ENCODE data around the gene TRABD2B. TPM values are rescaled to one million over a fixed set of nuclear protein-coding genes. Genes with fewer than 3 reads are reported as not detected.

The TRABD2B gene
- total and polyA plus RNA-seq, 2 experiments from 2014 or later = 1.6 to 2.0 TPM

DNA sequence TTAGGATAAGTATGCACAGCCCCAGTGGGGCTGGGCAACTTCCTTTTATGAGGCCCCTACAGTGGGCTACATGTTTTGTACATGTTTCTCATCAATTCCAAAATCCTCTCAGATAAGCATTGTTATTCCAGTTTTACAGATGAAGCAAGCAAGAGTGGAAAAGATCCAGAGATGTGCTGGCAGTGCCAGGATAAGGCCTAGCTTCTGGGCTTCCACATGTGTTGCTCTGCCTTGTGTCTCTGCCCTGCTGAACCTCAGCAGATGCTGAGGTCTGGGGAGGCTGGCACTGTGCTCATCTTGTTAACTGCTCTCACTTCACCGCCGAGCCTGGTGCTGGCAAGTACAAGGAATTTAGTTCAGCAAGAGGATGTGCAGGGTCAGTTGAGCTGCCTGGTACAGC lies 202.1 kb downstream of the TRABD2B start (continued):
- TF ChIP-seq, protein P1, sequence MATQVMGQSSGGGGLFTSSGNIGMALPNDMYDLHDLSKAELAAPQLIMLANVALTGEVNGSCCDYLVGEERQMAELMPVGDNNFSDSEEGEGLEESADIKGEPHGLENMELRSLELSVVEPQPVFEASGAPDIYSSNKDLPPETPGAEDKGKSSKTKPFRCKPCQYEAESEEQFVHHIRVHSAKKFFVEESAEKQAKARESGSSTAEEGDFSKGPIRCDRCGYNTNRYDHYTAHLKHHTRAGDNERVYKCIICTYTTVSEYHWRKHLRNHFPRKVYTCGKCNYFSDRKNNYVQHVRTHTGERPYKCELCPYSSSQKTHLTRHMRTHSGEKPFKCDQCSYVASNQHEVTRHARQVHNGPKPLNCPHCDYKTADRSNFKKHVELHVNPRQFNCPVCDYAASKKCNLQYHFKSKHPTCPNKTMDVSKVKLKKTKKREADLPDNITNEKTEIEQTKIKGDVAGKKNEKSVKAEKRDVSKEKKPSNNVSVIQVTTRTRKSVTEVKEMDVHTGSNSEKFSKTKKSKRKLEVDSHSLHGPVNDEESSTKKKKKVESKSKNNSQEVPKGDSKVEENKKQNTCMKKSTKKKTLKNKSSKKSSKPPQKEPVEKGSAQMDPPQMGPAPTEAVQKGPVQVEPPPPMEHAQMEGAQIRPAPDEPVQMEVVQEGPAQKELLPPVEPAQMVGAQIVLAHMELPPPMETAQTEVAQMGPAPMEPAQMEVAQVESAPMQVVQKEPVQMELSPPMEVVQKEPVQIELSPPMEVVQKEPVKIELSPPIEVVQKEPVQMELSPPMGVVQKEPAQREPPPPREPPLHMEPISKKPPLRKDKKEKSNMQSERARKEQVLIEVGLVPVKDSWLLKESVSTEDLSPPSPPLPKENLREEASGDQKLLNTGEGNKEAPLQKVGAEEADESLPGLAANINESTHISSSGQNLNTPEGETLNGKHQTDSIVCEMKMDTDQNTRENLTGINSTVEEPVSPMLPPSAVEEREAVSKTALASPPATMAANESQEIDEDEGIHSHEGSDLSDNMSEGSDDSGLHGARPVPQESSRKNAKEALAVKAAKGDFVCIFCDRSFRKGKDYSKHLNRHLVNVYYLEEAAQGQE (IDR thresholded peaks at IDR 0.05; ENCODE audit: unreplicated experiment) = no peak
- TF ChIP-seq STAT1 (IDR thresholded peaks at IDR 0.05; ENCODE audit: unreplicated experiment) (no peak), ZNF114 (CRISPR knock-in tag; IDR thresholded peaks at IDR 0.05) (no peak), NANOG (IDR thresholded peaks at IDR 0.05; ENCODE audit: borderline replicate concordance) (no peak), ZNF331 (CRISPR knock-in tag; IDR thresholded peaks at IDR 0.05; ENCODE audit: low read depth) (no peak), CREB1 (CRISPR knock-in tag; IDR thresholded peaks at IDR 0.05; ENCODE audit: low read depth) (no peak)

DNA sequence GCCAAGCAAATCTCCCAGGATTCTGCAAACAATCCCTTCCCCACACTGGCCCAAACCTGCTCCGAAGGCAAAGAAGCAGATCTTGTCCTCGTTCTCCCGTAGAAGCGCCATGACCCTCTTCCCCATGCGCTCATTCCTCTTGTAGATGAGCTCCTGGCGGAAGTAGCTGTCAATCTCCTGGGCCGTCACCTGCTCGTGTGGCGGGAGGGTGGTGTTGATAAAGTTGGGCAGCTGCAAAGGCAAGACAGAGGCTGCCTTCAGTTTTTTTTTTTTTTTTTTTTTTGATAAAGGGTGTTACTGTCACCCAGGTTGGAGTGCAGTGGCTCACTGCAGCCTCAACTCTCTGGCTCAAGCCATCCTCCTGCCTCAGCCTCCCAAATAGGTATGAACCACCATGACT lies 202.7 kb downstream of the TRABD2B start:
- no peak overlapping the region for H3K27ac ChIP-seq (ENCODE audit: low read depth)
- H3K27me3 Mint-ChIP-seq (ENCODE audit: insufficient read depth, low read depth, poor library complexity) = peaks cover 12% of the 10 kb centered on the region
- H3K4me1 ChIP-seq (ENCODE audit: insufficient read depth) = no peaks in the 10 kb centered on the region
- H3K4me1 Mint-ChIP-seq = no peaks in the 10 kb centered on the region
- no peak overlapping the region for H3K4me2 ChIP-seq
- H3K4me3 Mint-ChIP-seq = no peak overlapping the region
- no peaks in the 10 kb centered on the region for H4K20me1 ChIP-seq (replicated peaks; ENCODE audit: insufficient read depth)
- no peak for DNase-seq (ENCODE audit: low spot score)
- ATAC-seq = no peak
- H3K27ac Mint-ChIP-seq = no peak overlapping the region
- no peaks in the 10 kb centered on the region for H3K79me2 ChIP-seq (replicated peaks; ENCODE audit: insufficient read depth)
- no peaks in the 10 kb centered on the region for H3K36me3 ChIP-seq (ENCODE audit: insufficient read depth)
- H3F3A ChIP-seq (replicated peaks; ENCODE audit: low read depth) = no peaks in the 10 kb centered on the region
- no peaks in the 10 kb centered on the region for H3K9me3 Mint-ChIP-seq
- H2AFZ ChIP-seq = no peak overlapping the region
- no peaks in the 10 kb centered on the region for H3K27me3 ChIP-seq (ENCODE audit: insufficient read depth)
- H3K9me2 ChIP-seq (ENCODE audit: insufficient read depth) = no peaks in the 10 kb centered on the region
- H3K36me3 Mint-ChIP-seq (ENCODE audit: low read depth) = no peaks in the 10 kb centered on the region; the same call in 2 of the 3 replicates
- TF ChIP-seq, protein P2, sequence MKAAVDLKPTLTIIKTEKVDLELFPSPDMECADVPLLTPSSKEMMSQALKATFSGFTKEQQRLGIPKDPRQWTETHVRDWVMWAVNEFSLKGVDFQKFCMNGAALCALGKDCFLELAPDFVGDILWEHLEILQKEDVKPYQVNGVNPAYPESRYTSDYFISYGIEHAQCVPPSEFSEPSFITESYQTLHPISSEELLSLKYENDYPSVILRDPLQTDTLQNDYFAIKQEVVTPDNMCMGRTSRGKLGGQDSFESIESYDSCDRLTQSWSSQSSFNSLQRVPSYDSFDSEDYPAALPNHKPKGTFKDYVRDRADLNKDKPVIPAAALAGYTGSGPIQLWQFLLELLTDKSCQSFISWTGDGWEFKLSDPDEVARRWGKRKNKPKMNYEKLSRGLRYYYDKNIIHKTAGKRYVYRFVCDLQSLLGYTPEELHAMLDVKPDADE (IDR thresholded peaks at IDR 0.05) = no peak
- TF ChIP-seq POLR2AphosphoS5 (IDR thresholded peaks at IDR 0.05; ENCODE audit: low read depth) (no peak), EZH2phosphoT487 (IDR thresholded peaks at IDR 0.05; ENCODE audit: unreplicated experiment) (no peak), ZNF331 (CRISPR knock-in tag; IDR thresholded peaks at IDR 0.05; ENCODE audit: low read depth) (no peak), CREB1 (CRISPR knock-in tag; IDR thresholded peaks at IDR 0.05; ENCODE audit: low read depth) (no peak), EZH2 (IDR thresholded peaks at IDR 0.05; ENCODE audit: low read depth, unreplicated experiment) (no peak), STAT1 (IDR thresholded peaks at IDR 0.05; ENCODE audit: unreplicated experiment) (no peak)
- TF ChIP-seq, protein P3, sequence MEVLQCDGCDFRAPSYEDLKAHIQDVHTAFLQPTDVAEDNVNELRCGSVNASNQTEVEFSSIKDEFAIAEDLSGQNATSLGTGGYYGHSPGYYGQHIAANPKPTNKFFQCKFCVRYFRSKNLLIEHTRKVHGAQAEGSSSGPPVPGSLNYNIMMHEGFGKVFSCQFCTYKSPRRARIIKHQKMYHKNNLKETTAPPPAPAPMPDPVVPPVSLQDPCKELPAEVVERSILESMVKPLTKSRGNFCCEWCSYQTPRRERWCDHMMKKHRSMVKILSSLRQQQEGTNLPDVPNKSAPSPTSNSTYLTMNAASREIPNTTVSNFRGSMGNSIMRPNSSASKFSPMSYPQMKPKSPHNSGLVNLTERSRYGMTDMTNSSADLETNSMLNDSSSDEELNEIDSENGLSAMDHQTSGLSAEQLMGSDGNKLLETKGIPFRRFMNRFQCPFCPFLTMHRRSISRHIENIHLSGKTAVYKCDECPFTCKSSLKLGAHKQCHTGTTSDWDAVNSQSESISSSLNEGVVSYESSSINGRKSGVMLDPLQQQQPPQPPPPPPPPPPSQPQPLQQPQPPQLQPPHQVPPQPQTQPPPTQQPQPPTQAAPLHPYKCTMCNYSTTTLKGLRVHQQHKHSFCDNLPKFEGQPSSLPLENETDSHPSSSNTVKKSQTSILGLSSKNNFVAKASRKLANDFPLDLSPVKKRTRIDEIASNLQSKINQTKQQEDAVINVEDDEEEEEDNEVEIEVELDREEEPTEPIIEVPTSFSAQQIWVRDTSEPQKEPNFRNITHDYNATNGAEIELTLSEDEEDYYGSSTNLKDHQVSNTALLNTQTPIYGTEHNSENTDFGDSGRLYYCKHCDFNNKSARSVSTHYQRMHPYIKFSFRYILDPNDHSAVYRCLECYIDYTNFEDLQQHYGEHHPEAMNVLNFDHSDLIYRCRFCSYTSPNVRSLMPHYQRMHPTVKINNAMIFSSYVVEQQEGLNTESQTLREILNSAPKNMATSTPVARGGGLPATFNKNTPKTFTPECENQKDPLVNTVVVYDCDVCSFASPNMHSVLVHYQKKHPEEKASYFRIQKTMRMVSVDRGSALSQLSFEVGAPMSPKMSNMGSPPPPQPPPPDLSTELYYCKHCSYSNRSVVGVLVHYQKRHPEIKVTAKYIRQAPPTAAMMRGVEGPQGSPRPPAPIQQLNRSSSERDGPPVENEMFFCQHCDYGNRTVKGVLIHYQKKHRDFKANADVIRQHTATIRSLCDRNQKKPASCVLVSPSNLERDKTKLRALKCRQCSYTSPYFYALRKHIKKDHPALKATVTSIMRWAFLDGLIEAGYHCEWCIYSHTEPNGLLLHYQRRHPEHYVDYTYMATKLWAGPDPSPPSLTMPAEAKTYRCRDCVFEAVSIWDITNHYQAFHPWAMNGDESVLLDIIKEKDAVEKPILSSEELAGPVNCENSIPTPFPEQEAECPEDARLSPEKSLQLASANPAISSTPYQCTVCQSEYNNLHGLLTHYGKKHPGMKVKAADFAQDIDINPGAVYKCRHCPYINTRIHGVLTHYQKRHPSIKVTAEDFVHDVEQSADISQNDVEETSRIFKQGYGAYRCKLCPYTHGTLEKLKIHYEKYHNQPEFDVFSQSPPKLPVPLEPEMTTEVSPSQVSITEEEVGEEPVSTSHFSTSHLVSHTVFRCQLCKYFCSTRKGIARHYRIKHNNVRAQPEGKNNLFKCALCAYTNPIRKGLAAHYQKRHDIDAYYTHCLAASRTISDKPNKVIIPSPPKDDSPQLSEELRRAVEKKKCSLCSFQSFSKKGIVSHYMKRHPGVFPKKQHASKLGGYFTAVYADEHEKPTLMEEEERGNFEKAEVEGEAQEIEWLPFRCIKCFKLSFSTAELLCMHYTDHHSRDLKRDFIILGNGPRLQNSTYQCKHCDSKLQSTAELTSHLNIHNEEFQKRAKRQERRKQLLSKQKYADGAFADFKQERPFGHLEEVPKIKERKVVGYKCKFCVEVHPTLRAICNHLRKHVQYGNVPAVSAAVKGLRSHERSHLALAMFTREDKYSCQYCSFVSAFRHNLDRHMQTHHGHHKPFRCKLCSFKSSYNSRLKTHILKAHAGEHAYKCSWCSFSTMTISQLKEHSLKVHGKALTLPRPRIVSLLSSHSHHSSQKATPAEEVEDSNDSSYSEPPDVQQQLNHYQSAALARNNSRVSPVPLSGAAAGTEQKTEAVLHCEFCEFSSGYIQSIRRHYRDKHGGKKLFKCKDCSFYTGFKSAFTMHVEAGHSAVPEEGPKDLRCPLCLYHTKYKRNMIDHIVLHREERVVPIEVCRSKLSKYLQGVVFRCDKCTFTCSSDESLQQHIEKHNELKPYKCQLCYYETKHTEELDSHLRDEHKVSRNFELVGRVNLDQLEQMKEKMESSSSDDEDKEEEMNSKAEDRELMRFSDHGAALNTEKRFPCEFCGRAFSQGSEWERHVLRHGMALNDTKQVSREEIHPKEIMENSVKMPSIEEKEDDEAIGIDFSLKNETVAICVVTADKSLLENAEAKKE (CRISPR knock-in tag; IDR thresholded peaks at IDR 0.05) = no peak
- H3K4me3 ChIP-seq = no peak overlapping the region
